OCI-LY7 (cell line): ENCODE measurements around the gene CTNNAL1.

ENCODE experiments used
- EZH2phosphoT487 ChIP-seq: fragments of 200-600 bp; sonication (generic); IDR thresholded peaks from 2 replicates; pipeline ENCODE4 v1.6.1; 2018; ENCODE audit warnings: low read depth, borderline replicate concordance, mild to moderate bottlenecking, mixed run types, antibody characterized with exemption, low read length, moderate library complexity, mixed read lengths
- TF ChIP-seq, protein P1 (sequence below): fragments of 200-600 bp; sonication (generic); conservative IDR thresholded peaks from 2 replicates; pipeline ENCODE4 v1.5.1; 2014; ENCODE audit warnings: mild to moderate bottlenecking, antibody characterized with exemption, low read length, moderate library complexity, mixed read lengths

DNA sequence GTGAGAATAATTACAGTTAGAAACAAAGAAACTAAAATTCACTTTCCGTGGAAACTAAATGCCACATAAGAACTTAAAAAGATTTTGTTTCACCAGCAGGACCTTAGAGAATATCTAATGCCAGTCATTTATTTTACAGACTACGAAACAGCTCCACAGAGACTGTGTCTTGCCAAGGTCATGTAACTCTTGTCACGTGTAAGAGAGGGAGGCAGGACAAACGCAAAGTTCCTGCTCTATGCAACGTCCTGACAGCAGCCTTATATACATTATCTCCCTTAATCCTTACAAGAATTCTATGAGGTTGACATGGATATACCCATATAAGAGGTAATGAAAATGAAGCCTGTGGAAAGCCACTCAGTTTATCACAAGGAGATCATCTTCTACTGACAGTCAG is 39.4 kb downstream of the CTNNAL1 start:
- TF ChIP-seq, protein P1, sequence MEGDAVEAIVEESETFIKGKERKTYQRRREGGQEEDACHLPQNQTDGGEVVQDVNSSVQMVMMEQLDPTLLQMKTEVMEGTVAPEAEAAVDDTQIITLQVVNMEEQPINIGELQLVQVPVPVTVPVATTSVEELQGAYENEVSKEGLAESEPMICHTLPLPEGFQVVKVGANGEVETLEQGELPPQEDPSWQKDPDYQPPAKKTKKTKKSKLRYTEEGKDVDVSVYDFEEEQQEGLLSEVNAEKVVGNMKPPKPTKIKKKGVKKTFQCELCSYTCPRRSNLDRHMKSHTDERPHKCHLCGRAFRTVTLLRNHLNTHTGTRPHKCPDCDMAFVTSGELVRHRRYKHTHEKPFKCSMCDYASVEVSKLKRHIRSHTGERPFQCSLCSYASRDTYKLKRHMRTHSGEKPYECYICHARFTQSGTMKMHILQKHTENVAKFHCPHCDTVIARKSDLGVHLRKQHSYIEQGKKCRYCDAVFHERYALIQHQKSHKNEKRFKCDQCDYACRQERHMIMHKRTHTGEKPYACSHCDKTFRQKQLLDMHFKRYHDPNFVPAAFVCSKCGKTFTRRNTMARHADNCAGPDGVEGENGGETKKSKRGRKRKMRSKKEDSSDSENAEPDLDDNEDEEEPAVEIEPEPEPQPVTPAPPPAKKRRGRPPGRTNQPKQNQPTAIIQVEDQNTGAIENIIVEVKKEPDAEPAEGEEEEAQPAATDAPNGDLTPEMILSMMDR: no peak
- TF ChIP-seq EZH2phosphoT487: no peak
